EL (cell line): ENCODE data around the gene MOB3B.
"Not testable (repeated sequence)": the region's sequence is repeated elsewhere in the genome, so short reads cannot be mapped to it uniquely, and the experiment has no call there.

Experiments
- DNase-seq: peaks from one replicate; pipeline ENCODE4 v3.0.0-alpha.2; 2016

Gene MOB3B

DNA sequence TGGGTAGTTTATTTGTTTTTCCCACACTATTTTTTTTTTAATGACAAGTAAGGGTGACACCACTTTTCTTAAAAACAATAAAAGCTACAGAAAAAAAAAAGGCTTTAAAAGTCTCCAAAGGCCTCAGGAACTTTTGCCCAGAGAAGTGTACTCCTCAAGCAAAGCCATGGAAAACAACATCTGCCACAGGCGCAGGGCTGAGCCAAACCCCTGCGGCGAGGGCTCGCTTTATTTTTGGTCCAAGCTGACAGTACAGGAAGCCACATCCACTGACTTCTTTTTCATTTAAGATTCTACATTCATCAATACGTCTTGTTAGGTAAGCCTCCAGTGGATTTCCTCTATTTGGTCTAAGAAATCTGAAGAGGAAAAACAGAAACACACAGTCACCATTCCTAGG, 57.4 kb downstream of the MOB3B start:
- DNase-seq: no peak

DNA sequence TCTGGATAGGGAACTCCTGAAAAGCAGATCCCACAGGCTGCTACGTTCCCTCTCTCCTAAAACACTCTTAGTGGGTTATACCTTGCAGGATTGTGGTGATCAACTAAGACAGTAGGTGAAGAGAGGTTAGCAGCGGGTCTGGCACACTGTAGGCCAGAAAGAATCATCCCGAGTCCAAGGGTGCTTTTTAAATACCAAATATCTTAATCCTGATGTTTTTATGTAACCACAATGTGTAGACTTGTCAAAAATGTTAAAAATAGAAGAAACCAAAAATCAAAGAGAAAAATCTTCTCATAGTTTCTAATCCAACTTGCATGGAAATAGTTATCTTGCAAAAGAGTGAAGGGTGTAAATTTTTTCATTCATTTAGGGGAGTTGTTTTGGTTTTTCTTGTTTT, 57.8 kb downstream of the MOB3B start:
- no peak for DNase-seq

- no peak for DNase-seq
Measured at GRCh38 chr9:27471366-27471765, 58.2 kb downstream of the MOB3B start.

DNA sequence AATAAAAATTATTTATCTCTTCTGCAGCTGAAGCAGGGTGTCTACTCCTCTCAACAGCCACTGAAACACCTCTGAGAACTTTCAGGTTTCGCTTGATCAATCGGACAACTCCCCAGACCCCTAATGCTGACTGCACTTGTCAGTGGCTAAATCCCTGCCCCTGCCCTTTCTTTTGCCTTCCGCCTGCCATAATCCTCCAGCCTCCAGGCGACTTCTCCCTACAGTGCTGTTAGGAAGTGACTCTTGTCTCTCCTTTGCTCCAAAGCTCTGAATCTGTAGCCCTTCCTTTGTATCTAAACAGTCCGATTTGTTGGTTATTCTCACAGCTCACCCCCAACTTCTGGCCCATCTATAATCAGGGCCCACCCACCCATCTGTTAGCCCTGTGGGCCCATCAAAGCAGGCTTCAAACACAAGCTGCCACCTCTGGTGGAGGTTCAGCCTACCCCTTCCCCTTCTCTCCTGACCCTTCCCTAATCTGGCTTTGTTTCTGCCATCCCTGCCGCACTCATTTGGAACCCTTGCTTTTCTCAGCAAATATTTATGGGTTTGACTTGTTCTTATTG, 59.2 kb downstream of the MOB3B start:
- no peak for DNase-seq

DNA sequence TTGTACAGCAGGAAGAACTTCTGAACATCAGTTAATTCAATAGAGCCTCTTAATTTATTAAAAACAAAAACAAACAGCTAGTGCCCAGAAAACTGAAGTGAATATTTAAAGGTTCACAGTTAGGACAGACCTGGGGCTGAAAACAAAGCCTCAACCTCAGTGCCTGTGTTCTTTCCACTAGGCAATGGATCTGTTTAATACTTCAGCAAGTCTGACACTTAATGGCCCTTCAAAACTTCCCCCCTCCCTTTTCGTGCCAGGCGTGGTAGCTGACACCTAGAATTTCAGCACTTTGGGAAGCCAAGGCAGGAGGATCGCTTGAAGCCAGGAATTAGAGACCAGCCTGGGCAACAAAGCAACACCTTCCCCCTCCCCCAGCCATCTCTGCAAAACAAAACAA, 60.1 kb downstream of the MOB3B start:
- DNase-seq: no peak

DNA sequence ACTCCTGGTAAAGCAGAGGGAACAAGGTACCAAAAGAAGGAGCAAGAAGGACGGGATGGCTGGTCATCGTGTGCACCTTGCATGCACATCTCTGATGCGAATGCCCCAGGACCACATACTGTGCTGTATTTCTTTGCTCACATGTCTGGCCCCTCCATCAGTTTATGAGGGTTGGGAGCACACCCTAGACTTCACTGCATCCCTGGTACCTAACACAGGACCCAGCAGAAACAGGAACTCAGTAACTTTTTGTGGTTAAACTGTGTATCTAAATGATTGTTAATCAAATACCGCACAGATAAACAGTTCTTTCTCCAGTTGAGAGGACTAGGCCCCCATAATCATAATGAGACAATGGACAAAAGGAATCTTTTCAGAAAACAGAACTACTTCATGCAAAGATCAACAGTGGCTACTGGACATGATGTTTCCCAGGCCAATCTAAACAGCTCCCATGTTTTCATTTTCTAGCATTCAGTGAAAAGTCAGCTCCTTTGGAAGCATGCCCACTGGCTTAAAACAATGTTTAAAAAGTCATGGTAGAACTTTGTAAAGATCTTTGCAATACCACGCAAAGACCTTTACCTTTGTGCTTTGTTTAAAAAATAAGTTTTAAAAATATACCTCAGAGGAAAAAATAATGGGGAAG, 61.0 kb downstream of the MOB3B start:
- DNase-seq: no peak

DNA sequence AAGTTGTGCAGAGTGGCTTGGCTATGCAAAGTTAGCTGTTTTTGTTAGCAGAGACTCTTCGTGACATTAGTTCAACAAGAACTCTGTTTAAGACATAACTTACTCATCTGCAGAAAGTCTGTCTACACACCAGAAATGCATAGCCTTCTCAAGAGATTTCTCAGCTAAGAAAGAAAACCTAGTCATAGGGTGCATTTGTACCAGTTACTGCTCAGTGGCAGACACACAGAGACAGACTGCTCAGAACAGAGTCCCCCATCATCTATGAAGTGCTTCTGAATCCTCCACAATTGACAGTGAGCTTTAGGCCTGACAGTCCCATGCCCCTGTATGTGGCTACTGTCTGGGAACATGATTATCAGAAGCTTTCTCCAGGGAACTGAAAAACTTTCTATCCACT, 61.6 kb downstream of the MOB3B start:
- no peak for DNase-seq

GRCh38 chr9:27467486-27467885, 62.1 kb downstream of the MOB3B start:
- DNase-seq: peak; percentile 18

GRCh38 chr9:27466516-27466915, 63.1 kb downstream of the MOB3B start:
- not testable (repeated sequence) for DNase-seq

DNA sequence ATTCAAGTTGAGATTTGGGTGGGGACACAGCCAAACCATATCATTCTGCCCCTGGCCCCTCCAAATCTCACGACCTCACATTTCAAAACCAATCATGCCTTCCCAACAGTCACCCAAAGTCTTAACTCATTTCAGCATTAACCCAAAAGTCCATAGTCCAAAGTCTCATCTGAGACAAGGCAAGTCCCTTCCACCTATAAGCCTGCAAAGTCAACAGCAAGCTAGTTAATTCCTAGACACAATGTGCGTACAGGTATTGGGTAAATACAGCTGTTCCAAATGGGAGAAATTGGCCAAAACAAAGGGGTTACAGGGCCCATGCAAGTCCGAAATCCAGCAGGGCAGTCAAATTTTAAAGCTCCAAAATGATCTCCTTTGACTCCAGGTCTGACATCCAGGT, 64.7 kb downstream of the MOB3B start:
- not testable (repeated sequence) for DNase-seq

DNA sequence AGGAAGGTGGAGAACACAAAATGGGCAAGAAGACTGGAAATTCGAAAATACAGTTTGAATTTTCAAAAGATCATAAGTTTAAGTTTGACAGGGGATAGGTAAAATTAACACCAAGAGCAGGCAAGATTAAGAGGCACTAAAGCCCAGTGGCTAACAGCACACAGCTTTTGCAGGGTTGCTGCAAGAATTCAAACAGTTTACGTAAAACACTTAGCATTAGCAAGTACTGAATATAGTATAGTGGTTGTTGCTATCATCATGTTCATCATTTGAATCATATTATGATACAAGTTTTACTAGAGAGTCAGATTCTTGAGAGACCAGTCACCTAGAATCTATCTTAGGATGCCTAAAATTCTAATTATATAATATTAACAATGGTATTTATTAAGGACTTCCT, 66.8 kb downstream of the MOB3B start:
- DNase-seq: no peak

DNA sequence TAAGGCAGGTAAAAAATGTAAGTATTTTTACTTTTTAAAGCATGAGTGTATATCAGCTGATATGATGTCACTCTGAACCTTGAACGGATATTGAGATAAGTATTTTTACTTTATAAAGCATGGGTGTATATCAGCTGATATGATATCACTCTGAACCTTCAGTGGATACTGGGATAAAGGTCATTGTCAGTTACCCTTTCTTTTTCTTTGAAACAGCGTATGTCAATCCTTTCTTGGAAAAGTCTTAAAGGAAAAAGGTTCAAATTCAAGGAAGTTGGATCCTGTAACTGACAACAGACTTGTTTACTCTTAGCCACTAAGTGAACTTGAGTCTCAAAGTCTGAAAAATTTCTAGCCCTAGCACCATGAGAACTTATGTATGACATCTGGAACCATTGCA, 67.2 kb downstream of the MOB3B start:
- DNase-seq: no peak

DNA sequence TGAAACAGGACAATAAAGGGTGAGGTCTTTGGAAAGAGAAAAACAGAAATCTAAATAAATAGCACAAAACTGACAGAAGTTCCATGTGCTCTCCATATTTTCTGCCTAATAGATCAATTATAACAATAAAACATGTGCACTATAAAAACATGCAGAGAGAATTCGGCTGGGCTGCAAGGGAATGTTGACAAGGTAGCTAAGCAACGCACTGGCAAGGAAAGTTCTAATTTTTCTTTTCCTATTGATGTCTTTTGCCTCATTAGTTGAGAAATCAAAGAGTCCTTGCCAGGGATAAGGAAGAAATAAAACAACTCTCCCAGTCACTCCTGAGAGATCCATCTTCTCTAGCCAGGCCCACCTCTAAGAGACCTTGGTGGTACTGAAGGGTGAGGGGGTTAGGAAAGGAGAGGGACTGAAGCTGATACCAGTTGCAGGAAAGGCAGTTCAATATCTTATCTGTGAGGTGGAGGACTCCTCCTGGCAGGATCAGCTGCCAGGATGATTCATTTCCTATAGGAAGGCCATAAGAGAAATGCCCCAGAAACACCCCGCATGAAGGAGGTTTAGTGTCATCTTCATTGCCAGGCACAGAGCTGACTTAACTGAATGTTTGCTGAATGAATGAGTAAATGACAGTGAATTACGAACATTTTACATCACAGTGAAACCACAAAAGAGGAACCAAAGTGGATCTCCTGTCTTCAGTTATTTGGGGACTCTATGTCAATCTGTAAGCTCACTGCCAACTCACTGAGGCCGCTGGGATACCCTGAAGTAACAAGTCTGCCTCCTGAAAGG, 69.2 kb downstream of the MOB3B start:
- peak; percentile 45 for DNase-seq

DNA sequence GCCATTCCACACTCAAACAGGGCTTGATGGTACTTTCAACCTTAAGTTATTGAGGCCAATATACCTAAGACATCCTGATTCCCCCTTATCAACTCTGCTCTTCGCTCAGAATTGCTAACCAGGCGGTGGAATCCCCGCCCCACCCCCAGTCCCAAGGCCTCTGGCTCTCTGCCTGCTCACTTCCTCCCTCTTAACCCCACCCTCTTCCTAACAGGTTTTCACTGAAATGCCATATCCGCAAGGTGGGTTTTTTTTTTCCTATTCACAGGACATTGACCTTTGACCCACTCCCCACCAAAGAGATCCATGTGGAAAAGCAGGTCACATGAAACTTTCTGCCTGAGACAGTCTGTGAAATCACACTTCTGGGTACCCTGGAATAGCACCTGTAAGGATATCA, 72.2 kb downstream of the MOB3B start:
- DNase-seq: no peak

DNA sequence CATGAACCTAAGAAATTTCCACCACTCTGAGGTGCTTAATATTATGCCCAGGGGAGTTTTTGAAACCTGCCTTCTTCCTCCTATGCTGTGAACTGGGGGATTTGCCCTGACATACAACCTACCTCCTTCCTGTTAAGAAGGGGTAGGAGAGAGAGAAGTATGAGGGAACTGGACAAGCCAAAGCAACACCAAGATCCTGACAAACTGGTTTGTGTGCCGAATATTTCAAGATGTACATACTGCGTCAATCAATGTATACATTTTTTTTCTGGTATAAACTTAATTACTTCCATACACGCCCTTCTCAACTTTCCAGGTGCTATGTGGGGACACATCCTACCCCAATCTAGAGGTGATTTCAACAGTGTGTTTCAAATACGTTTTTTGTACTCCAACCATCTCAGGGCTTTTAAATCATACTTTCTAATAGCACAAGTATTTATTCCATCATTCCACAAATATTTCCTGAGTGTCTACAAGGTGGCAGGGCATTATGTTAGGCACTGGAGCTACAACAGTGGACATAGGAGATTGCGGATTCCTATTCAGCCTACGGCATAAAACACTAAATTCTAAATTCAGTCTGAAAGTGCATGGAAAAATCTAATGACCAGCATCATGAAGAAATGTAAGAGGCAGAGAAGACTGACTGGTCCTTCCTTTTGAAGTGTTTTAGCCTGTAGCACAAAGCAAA, 75.6 kb downstream of the MOB3B start:
- peak; percentile 10 for DNase-seq

DNA sequence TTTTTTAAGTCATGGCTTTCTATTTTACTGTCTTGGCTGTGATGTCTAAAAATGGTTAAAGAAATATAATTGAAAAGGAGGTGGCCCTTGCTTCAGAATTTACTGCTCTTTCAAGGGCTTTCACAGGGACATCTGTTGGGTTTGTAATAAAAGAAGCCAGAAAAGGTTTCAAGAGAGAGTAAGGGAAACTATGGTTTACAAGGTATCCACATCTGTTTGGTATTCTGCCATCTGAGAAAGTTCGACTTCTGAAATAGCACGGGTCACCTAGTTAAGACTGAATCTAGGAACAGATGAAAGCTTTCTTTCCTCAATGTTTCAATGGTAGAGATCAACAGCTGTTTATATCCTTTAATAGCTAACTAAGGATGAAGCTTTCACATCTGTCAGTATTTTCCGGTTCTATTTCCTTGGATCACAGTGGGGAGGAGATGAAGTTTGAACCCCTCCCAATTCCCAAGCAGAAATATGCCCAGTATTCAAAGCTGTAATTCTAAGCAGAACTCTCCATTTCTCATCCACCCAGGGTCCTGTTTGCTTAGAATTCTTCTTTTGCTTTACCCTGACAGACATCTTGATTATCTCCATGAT, 78.3 kb downstream of the MOB3B start:
- no peak for DNase-seq

- DNase-seq: no peak
Measured at GRCh38 chr9:27450752-27451151, 78.9 kb downstream of the MOB3B start.

GRCh38 chr9:27448356-27448755, 81.3 kb downstream of the MOB3B start:
- DNase-seq: not testable (repeated sequence)

DNA sequence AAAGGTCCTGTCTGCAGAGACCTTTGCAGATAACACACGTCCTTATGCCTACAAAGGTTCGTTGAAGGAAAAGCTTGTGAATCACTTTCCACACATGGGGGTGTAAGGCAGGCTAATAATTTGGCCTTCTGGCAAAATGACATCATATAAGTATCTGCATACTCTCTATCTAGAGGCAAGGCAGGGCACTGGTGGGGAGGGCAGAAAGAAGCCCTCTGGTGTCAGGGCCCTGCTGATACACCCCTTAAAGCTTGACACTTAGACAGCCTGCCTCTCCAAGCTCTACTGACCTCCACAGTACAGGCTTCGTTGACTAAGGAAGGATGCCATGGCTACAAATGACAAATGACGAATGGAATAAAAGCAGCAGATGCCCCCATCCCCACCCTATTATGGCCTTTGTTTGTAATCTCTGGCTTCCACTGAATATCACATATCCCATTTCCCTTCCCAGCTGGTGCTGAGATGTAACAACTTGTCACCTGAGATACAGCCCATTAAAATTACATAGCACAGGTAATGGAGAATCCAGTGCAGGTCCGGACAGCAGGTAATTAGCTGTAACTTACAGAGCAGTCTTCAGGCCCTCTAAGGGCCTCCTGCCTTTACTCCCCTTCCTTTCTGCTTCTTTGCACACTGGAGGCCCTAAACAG, 82.5 kb downstream of the MOB3B start:
- no peak for DNase-seq

- DNase-seq: no peak
Measured at GRCh38 chr9:27445688-27446087, 83.9 kb downstream of the MOB3B start.

DNA sequence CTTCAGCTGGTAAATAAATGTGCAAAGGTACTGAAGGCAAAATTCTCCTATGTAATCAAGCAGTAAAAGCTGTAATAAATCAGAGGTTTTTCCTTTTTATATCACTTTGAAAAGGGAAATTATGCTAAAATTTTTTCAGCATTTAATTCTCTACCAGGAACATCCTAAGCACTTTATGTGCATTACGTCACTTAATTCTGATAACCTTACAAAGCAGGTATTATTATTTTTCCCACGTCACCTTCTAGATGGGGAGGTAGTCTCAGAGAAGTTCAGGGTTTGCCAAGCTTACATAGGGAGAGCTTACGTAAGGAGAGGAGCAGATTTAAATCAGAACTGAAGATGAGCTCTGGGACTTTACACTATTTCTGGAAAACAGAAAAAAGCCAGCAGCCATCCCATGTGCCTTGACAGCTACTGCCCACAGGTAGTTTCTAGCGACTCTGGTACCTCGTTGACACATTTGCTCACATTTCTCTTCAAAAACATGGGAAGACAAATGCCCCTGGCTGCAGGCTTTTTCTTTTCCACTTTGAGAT, 84.5 kb downstream of the MOB3B start:
- no peak for DNase-seq

DNA sequence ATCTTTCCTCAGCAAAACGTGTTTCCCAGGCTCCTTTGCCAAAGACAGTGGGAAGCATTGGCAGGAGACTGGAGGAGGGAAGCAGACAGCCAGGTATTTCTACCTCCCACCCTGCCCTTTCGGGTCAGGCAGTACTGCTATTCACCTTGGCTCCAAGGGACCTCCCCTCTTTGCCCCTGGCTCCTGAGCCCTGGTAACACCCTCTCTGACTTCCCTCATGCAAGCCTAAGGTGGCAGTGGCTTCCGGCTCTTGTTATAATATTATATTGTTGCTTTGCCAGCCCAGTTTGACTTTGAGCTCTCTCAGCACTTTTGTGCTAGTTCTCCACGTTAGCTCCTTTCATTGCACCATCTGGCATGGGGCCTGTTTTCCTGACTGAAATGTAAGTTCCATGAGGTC, 87.2 kb downstream of the MOB3B start:
- no peak for DNase-seq

GRCh38 chr9:27441741-27442070, 87.9 kb downstream of the MOB3B start:
- DNase-seq: no peak
